HCT116 (cell line): Measurements from ENCODE around the gene PHF21A.

Source experiments
- ATF3 ChIP-seq: IDR thresholded peaks from 2 replicates; pipeline ENCODE4 v1.6.1; 2012
- EZH2 ChIP-seq: fragments of 200-600 bp; sonication (generic); IDR thresholded peaks from 2 replicates; pipeline ENCODE4 v1.6.1; 2017; ENCODE audit warnings: antibody characterized with exemption, mixed run types
- EZH2phosphoT487 ChIP-seq: fragments of 200-600 bp; IDR thresholded peaks from 2 replicates; pipeline ENCODE4 v1.6.1; 2018; ENCODE audit warnings: antibody characterized with exemption, borderline replicate concordance
- JUND ChIP-seq: IDR thresholded peaks from 2 replicates; pipeline ENCODE4 v1.6.1; 2012
- MAX ChIP-seq: IDR thresholded peaks from 2 replicates; pipeline ENCODE4 v1.6.1; 2012
- POLR2A ChIP-seq: IDR thresholded peaks from 2 replicates; pipeline ENCODE4 v1.7.0; 2011; ENCODE audit warnings: borderline replicate concordance; ENCODE audit not compliant: insufficient read depth, insufficient read length; ENCODE audit errors: extremely low read depth
- POLR2AphosphoS5 ChIP-seq: IDR thresholded peaks from 2 replicates; pipeline ENCODE4 v1.6.1; 2011; ENCODE audit warnings: mild to moderate bottlenecking, low read depth, low read length, moderate library complexity
- TCF7L2 ChIP-seq: IDR thresholded peaks from 2 replicates; pipeline ENCODE4 v1.7.0; 2011; ENCODE audit warnings: borderline replicate concordance, inconsistent platforms; ENCODE audit not compliant: insufficient read depth, insufficient read length; ENCODE audit errors: extremely low read depth
- TF ChIP-seq, protein P1 (sequence below), 3 experiments: fragments of 200-600 bp in 1 of 3; sonication (generic) in 1 of 3; IDR thresholded peaks in 2 of 3; conservative IDR thresholded peaks in 1 of 3; 2 replicates each; pipeline ENCODE4 v1.5.1; 2012 to 2017; ENCODE audit warnings: low read depth in 2 of 3, low read length in 2 of 3, antibody characterized with exemption in 1 of 3, borderline replicate concordance in 1 of 3, control low read depth in 1 of 3, mild to moderate bottlenecking in 1 of 3, mixed read lengths in 1 of 3, mixed run types in 1 of 3, moderate library complexity in 1 of 3; ENCODE audit not compliant: insufficient read depth in 1 of 3
- TF ChIP-seq, protein P2 (sequence below): IDR thresholded peaks from 2 replicates; pipeline ENCODE4 v1.6.1; 2012; ENCODE audit warnings: low read depth

DNA sequence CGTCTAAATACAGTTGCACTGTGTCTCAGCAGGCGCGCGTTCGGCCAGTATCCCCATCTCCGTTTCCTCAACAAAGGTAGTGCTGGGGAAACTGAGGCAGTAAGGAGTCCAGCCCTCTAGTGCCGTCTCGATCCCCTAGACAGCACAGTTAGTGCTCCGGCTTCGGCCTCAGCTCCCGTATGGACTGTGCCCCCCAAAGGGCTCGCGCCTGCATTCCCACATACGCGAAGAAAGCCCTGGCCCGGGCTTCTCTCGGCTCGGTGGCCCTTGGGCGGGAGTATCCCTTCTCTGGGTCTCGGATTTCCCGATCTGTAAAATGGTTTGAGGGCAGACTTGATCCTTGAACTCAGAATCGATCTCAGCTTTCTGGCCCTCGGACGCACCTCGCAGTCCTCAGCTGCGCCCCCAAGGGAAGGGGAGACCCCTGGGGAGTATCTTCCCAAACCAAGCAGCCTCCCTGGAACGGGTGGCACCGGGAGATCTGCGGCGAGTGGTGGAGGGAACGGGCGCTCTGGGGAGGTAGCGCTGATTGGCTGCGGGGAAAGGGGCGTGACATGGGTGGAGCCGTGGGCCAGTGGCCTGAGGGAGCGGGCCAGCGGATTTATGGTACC, 202.8 kb downstream of the PHF21A start:
- TF ChIP-seq, protein P1, sequence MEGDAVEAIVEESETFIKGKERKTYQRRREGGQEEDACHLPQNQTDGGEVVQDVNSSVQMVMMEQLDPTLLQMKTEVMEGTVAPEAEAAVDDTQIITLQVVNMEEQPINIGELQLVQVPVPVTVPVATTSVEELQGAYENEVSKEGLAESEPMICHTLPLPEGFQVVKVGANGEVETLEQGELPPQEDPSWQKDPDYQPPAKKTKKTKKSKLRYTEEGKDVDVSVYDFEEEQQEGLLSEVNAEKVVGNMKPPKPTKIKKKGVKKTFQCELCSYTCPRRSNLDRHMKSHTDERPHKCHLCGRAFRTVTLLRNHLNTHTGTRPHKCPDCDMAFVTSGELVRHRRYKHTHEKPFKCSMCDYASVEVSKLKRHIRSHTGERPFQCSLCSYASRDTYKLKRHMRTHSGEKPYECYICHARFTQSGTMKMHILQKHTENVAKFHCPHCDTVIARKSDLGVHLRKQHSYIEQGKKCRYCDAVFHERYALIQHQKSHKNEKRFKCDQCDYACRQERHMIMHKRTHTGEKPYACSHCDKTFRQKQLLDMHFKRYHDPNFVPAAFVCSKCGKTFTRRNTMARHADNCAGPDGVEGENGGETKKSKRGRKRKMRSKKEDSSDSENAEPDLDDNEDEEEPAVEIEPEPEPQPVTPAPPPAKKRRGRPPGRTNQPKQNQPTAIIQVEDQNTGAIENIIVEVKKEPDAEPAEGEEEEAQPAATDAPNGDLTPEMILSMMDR (IDR thresholded peaks at IDR 0.05 in 2 of 3, conservative IDR thresholded peaks at IDR 0.05 in 1 of 3; ENCODE audit: borderline replicate concordance in 1 of 3, insufficient read depth in 1 of 3, low read depth in 2 of 3, low read length in 2 of 3): no peak
- TF ChIP-seq EZH2: no peak
- no peak for TF ChIP-seq ATF3
- no peak for TF ChIP-seq POLR2A
- no peak for TF ChIP-seq EZH2phosphoT487
- peak; percentile 72 for TF ChIP-seq POLR2AphosphoS5
- TF ChIP-seq, protein P2, sequence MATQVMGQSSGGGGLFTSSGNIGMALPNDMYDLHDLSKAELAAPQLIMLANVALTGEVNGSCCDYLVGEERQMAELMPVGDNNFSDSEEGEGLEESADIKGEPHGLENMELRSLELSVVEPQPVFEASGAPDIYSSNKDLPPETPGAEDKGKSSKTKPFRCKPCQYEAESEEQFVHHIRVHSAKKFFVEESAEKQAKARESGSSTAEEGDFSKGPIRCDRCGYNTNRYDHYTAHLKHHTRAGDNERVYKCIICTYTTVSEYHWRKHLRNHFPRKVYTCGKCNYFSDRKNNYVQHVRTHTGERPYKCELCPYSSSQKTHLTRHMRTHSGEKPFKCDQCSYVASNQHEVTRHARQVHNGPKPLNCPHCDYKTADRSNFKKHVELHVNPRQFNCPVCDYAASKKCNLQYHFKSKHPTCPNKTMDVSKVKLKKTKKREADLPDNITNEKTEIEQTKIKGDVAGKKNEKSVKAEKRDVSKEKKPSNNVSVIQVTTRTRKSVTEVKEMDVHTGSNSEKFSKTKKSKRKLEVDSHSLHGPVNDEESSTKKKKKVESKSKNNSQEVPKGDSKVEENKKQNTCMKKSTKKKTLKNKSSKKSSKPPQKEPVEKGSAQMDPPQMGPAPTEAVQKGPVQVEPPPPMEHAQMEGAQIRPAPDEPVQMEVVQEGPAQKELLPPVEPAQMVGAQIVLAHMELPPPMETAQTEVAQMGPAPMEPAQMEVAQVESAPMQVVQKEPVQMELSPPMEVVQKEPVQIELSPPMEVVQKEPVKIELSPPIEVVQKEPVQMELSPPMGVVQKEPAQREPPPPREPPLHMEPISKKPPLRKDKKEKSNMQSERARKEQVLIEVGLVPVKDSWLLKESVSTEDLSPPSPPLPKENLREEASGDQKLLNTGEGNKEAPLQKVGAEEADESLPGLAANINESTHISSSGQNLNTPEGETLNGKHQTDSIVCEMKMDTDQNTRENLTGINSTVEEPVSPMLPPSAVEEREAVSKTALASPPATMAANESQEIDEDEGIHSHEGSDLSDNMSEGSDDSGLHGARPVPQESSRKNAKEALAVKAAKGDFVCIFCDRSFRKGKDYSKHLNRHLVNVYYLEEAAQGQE: no peak
- TF ChIP-seq JUND: no peak
- no peak for TF ChIP-seq TCF7L2
- no peak for TF ChIP-seq MAX
